Skin of body (tissue), 2 donors: ENCODE data around the gene IRAK2. TPM values are rescaled to one million over a fixed set of nuclear protein-coding genes. Genes with fewer than 3 reads are reported as not detected.
"Not testable (repeated sequence)": the region's sequence is repeated elsewhere in the genome, so short reads cannot be mapped to it uniquely, and the experiment has no call there.

Experiments
- DNase-seq: peaks from one replicate; lab custom pipeline; 2025; lab: John Stamatoyannopoulos, UW
- total RNA-seq: library from RNA; depleted of rRNA; stranded (reverse); fragments of >200 nt; gene quantifications from one replicate; pipeline ENCODE4 v1.2.3, GENCODE V29; 2014

IRAK2 gene
- total RNA-seq, 1 donor from 2014 or later, result 3.8 TPM

GRCh38 chr3:10160346-10160745 is 4.4 kb upstream of the IRAK2 start:
- DNase-seq, result peak; percentile 81

GRCh38 chr3:10160925-10161324 is 3.8 kb upstream of the IRAK2 start:
- DNase-seq, result no peak

GRCh38 chr3:10162185-10162584 is 2.5 kb upstream of the IRAK2 start:
- no peak for DNase-seq

GRCh38 chr3:10164201-10164545 is 546 bp upstream of the IRAK2 start:
- not testable (repeated sequence) for DNase-seq

- DNase-seq, result no peak
These were observed 1.5 kb downstream of the IRAK2 start for GRCh38 chr3:10166213-10166604.

- no peak for DNase-seq
These were observed 4.3 kb downstream of the IRAK2 start for GRCh38 chr3:10169000-10169496.

- no peak for DNase-seq
These were observed 6.3 kb downstream of the IRAK2 start for GRCh38 chr3:10170915-10171478.

GRCh38 chr3:10173095-10173925 is 8.6 kb downstream of the IRAK2 start:
- no peak for DNase-seq

- DNase-seq, result peak; percentile 59
These were observed 9.3 kb downstream of the IRAK2 start for GRCh38 chr3:10173926-10174435.

GRCh38 chr3:10175334-10175733 is 10.6 kb downstream of the IRAK2 start:
- DNase-seq, result not testable (repeated sequence)

GRCh38 chr3:10176150-10176549 is 11.4 kb downstream of the IRAK2 start:
- DNase-seq, result not testable (repeated sequence)

GRCh38 chr3:10177737-10178136 is 13.0 kb downstream of the IRAK2 start:
- DNase-seq, result no peak

GRCh38 chr3:10178892-10179291 is 14.2 kb downstream of the IRAK2 start:
- DNase-seq, result no peak

- no peak for DNase-seq
These were observed 15.6 kb downstream of the IRAK2 start for GRCh38 chr3:10180289-10180688.

GRCh38 chr3:10180738-10181295 is 16.1 kb downstream of the IRAK2 start:
- no peak for DNase-seq

- no peak for DNase-seq
These were observed 18.2 kb downstream of the IRAK2 start for GRCh38 chr3:10182950-10183349.

- DNase-seq, result no peak
These were observed 19.5 kb downstream of the IRAK2 start for GRCh38 chr3:10184250-10184649.

- DNase-seq, result peak; percentile 22
These were observed 21.4 kb downstream of the IRAK2 start for GRCh38 chr3:10185804-10186762.

GRCh38 chr3:10187290-10187876 is 22.7 kb downstream of the IRAK2 start:
- DNase-seq, result no peak

- no peak for DNase-seq
These were observed 23.2 kb downstream of the IRAK2 start for GRCh38 chr3:10187944-10188343.
